Fibroblast of lung (primary cell): Measurements from ENCODE around the gene HMGN4. TPM values are rescaled to one million over a fixed set of nuclear protein-coding genes. Genes with fewer than 3 reads are reported as not detected.

ENCODE experiments used
- DNase-seq, 2 donors: peaks; one replicate each; pipeline versions ENCODE4 v3.0.0 to v3.0.0-alpha.2; 2010; ENCODE audit warnings: low read depth in 2 of 2
- H2AFZ ChIP-seq: 2 replicates; pipeline ENCODE4 v1.5.1; 2012; ENCODE audit warnings: low read length, control low read depth, inconsistent platforms
- H3K27ac ChIP-seq: 2 replicates; pipeline ENCODE4 v1.5.1; 2011; ENCODE audit warnings: low read length, control low read depth; ENCODE audit not compliant: insufficient read depth
- H3K27me3 ChIP-seq: 2 replicates; pipeline ENCODE4 v1.5.1; 2011; ENCODE audit warnings: mild to moderate bottlenecking, low read length; ENCODE audit not compliant: control insufficient read depth, insufficient read depth
- H3K36me3 ChIP-seq: 2 replicates; pipeline ENCODE4 v1.5.1; 2011; ENCODE audit warnings: low read length; ENCODE audit not compliant: control insufficient read depth, insufficient read depth
- H3K4me1 ChIP-seq: 2 replicates; pipeline ENCODE4 v1.5.1; 2011; ENCODE audit warnings: low read length; ENCODE audit not compliant: control insufficient read depth, insufficient read depth; ENCODE audit errors: extremely low read depth
- H3K4me2 ChIP-seq: 2 replicates; pipeline ENCODE4 v1.5.1; 2011; ENCODE audit warnings: low read length, control low read depth; ENCODE audit not compliant: insufficient read depth; ENCODE audit errors: extremely low read depth
- H3K4me3 ChIP-seq, 4 experiments: fragments of 200-600 bp in 1 of 4; sonication (generic) in 1 of 4; replicated peaks in 1 of 4; 2 replicates each; pipeline ENCODE4 v1.5.1; 2011 to 2016; ENCODE audit warnings: low read length in 4 of 4, low read depth in 3 of 4, mild to moderate bottlenecking in 3 of 4, control low read depth in 2 of 4, inconsistent platforms in 1 of 4, mixed read lengths in 1 of 4; ENCODE audit not compliant: insufficient read depth in 1 of 4; ENCODE audit errors: control extremely low read depth in 1 of 4
- H3K79me2 ChIP-seq: 2 replicates; pipeline ENCODE4 v1.5.1; 2012; ENCODE audit warnings: mild to moderate bottlenecking, low read length, inconsistent platforms; ENCODE audit not compliant: control insufficient read depth, insufficient read depth
- H3K9ac ChIP-seq: 2 replicates; pipeline ENCODE4 v1.5.1; 2011; ENCODE audit warnings: mild to moderate bottlenecking, low read length, control low read depth; ENCODE audit not compliant: insufficient read depth
- H3K9me3 ChIP-seq: 2 replicates; pipeline ENCODE4 v1.5.1; 2012; ENCODE audit warnings: low read depth, low read length; ENCODE audit not compliant: control insufficient read depth, insufficient read depth
- H4K20me1 ChIP-seq: 2 replicates; pipeline ENCODE4 v1.5.1; 2011; ENCODE audit warnings: low read length; ENCODE audit not compliant: control insufficient read depth, insufficient read depth; ENCODE audit errors: extremely low read depth
- CTCF ChIP-seq, 2 donors: IDR thresholded peaks in 1 of 2; conservative IDR thresholded peaks in 1 of 2; 1 replicate in 1 of 2; 2 replicates in 1 of 2; pipeline ENCODE4 v1.5.1; 2011 to 2012; ENCODE audit warnings: low read length in 2 of 2, control low read depth in 1 of 2, inconsistent platforms in 1 of 2, low read depth in 1 of 2, mild to moderate bottlenecking in 1 of 2
- EZH2 ChIP-seq: IDR thresholded peaks from 2 replicates; pipeline ENCODE4 v1.5.1; 2012; ENCODE audit warnings: low read length, control low read depth, mild to moderate bottlenecking; ENCODE audit errors: missing control alignments
- polyA plus RNA-seq, 2 donors: library from polyadenylated mRNA; depleted of rRNA in 1 of 2; stranded (reverse) in 1 of 2; unstranded in 1 of 2; fragments of >200 nt; gene quantifications; 2 replicates each; pipeline ENCODE4 v1.2.1, GENCODE V29; 2011 to 2012; ENCODE audit warnings: missing spikeins in 1 of 2
- total RNA-seq: library from RNA; depleted of rRNA; stranded (reverse); fragments of >200 nt; gene quantifications from 2 replicates; pipeline ENCODE4 v1.2.1, GENCODE V29; 2014

Gene HMGN4
- total and polyA plus RNA-seq, 2 donors (not counting 1 experiment from before 2014, with no cell fraction given), result 74.9 to 111 TPM

GRCh38 chr6:26497610-26498009 is 40.6 kb upstream of the HMGN4 start:
- Histone ChIP-seq H3K4me2 (no peak overlapping the region), H3K9me3 (no peaks in the 10 kb centered on the region), H3K79me2 (no peaks in the 10 kb centered on the region), H4K20me1 (no peaks in the 10 kb centered on the region), H3K36me3 (no peaks in the 10 kb centered on the region), H3K27me3 (peaks cover 29% of the 10 kb centered on the region), H3K27ac (no peak overlapping the region), H3K9ac (no peak overlapping the region), H3K4me1 (no peaks in the 10 kb centered on the region), H2AFZ (no peak overlapping the region), H3K4me3 (no peak overlapping the region)
- DNase-seq, result no peak
- no peak for TF ChIP-seq CTCF (conservative IDR thresholded peaks at IDR 0.05 in 1 of 2, IDR thresholded peaks at IDR 0.05 in 1 of 2; ENCODE audit: low read depth in 1 of 2, low read length in 2 of 2)
- no peak for TF ChIP-seq EZH2

GRCh38 chr6:26500102-26500501 is 38.1 kb upstream of the HMGN4 start, which contains the start of gene BTN1A1:
Gene BTN1A1, plus strand, starts transcription at chr6:26500303. Its CDS starts 984 bp downstream, at chr6:26501287.
- no peak within 1 kb of the TSS for H3K27ac ChIP-seq
- no peak within 1 kb of the TSS for H2AFZ ChIP-seq
- no peaks in the 10 kb centered on the region for H4K20me1 ChIP-seq
- no peak within 1 kb of the TSS for H3K9ac ChIP-seq
- no peaks in the 10 kb centered on the region for H3K79me2 ChIP-seq
- no peaks in the 10 kb centered on the region for H3K36me3 ChIP-seq
- DNase-seq, result no peak
- TF ChIP-seq CTCF (conservative IDR thresholded peaks at IDR 0.05 in 1 of 2, IDR thresholded peaks at IDR 0.05 in 1 of 2; ENCODE audit: low read depth in 1 of 2, low read length in 2 of 2) (no peak), EZH2 (no peak)
- no peak within 1 kb of the TSS for H3K4me3 ChIP-seq
- no peaks in the 10 kb centered on the region for H3K9me3 ChIP-seq
- H3K27me3 ChIP-seq, result peaks cover 34% of the 10 kb centered on the region
- no peaks in the 10 kb centered on the region for H3K4me1 ChIP-seq
- H3K4me2 ChIP-seq, result no peak within 1 kb of the TSS

GRCh38 chr6:26501482-26501986 is 36.6 kb upstream of the HMGN4 start:
- peak; percentile 14 to 27 for DNase-seq
- Histone ChIP-seq H3K4me1 (no peaks in the 10 kb centered on the region), H3K4me3 (peak overlapping the region in 3 of 4 experiments; percentile 9 to 32 (median 26)), H3K9me3 (no peaks in the 10 kb centered on the region), H3K27ac (no peak overlapping the region), H2AFZ (peak overlapping the region; percentile 85), H3K79me2 (no peaks in the 10 kb centered on the region), H4K20me1 (no peaks in the 10 kb centered on the region), H3K9ac (no peak overlapping the region), H3K36me3 (no peaks in the 10 kb centered on the region), H3K27me3 (peaks cover 28% of the 10 kb centered on the region), H3K4me2 (peak overlapping the region; percentile 66)
- TF ChIP-seq EZH2 (peak; percentile 85), CTCF (conservative IDR thresholded peaks at IDR 0.05 in 1 of 2, IDR thresholded peaks at IDR 0.05 in 1 of 2; ENCODE audit: low read depth in 1 of 2, low read length in 2 of 2) (no peak)
